SK-N-MC (cell line): Measurements from ENCODE around the gene KCNQ1OT1.

Experiments
- EZH2 ChIP-seq: fragments of 200-600 bp; sonication (generic); IDR thresholded peaks from one replicate; pipeline ENCODE4 v1.6.1; 2017; ENCODE audit warnings: antibody characterized with exemption
- FOXP2 ChIP-seq: optimal IDR thresholded peaks from 2 replicates; pipeline ENCODE3; 2011; ENCODE audit warnings: mild to moderate bottlenecking, moderate library complexity; ENCODE audit not compliant: insufficient read depth; ENCODE audit errors: extremely low read length, control extremely low read depth
- POLR2AphosphoS5 ChIP-seq: IDR thresholded peaks from 2 replicates; pipeline ENCODE4 v1.6.1; 2012; ENCODE audit warnings: mild to moderate bottlenecking, low read depth, low read length, borderline replicate concordance

DNA sequence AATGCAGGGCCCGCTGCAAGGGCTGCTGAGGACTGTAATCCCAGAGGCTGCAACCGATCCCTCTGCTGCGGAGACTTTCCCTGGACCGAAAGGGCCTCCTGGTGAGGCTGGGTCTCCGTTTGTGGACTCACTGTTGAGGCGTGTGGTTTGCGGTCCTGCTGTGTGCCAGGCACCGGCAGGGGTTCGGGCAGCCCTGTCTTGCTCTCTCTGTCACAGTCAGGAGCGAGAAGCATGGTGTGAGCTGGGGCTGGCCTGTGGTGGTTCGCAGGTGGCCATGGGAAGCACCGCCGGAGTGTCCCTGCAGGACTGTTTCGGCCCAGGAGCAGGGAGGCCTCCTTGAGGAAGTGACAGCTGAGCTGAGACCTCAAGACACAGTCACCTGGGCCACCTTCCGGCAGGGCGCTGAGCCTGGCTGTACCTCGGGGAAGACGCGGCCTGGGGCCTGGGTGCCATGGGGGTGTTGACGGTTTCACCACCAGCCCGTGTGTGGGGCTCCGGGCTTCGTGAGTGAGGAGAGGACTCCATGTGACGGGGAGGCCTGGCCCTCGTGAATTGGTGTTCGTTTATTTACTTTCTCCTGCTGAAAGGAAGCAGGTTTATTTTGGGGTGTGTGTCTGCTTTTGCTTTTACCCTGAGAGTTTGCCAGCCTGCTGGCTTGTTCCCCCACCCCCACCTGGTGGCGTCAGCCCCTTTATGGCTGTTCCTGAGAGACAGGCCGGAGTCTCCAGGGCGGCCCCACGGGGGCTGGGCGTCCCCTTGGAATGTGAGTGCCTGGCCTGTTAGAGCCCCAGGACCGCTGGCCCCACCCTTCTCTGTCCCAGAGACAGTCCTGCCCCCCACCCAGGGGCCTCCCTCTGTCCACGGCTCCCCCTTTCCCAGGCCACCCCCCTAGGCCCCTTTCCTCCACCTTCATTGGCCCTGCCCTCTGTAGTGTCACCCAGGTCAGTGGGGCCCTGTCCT is 122.5 kb downstream of the KCNQ1OT1 start:
- TF ChIP-seq EZH2, result no peak
- TF ChIP-seq POLR2AphosphoS5, result no peak
- no peak for TF ChIP-seq FOXP2
